HG03066 (cell line): Measurements from ENCODE around the gene PAGE3.

Experiments used
- ATAC-seq: cut with Tn5 transposase; IDR thresholded peaks from one replicate; pipeline ENCODE4 v1.9.1; 2021; ENCODE audit warnings: low read depth; ENCODE audit not compliant: unreplicated experiment

Gene PAGE3

GRCh38 chrX:55264816-55265215, at the start of gene PAGE3:
Gene PAGE3 (minus strand): TSS chrX:55264916. CDS start chrX:55263903, 1,013 bp downstream.
- ATAC-seq: no peak

GRCh38 chrX:55312655-55313054, 47.9 kb upstream of the PAGE3 start:
- ATAC-seq: no peak

GRCh38 chrX:55290963-55291362, 26.2 kb upstream of the PAGE3 start:
- no peak for ATAC-seq

- ATAC-seq: no peak
These were observed 15.1 kb upstream of the PAGE3 start for GRCh38 chrX:55279832-55280231.

- no peak for ATAC-seq
These were observed 3.9 kb downstream of the PAGE3 start for GRCh38 chrX:55260806-55261205.

- ATAC-seq: no peak
These were observed 11.2 kb downstream of the PAGE3 start for GRCh38 chrX:55253528-55253927.

GRCh38 chrX:55240788-55241340, 23.9 kb downstream of the PAGE3 start:
- ATAC-seq: no peak

- ATAC-seq: no peak
These were observed 44.5 kb downstream of the PAGE3 start, which contains the start of gene PAGE5 for GRCh38 chrX:55220119-55220794. Gene PAGE5 (plus strand): TSS chrX:55220346. CDS start chrX:55221383, 1,037 bp downstream.

GRCh38 chrX:55213381-55213780, 51.3 kb downstream of the PAGE3 start:
- ATAC-seq: no peak

- no peak for ATAC-seq
These were observed 53.6 kb downstream of the PAGE3 start for GRCh38 chrX:55210931-55211677.
